ENCODE data around the gene MYL2. TPM values are rescaled to one million over a fixed set of nuclear protein-coding genes. Genes with fewer than 3 reads are reported as not detected.

The MYL2 gene
- total RNA-seq, 1 experiment from 2014 or later = 0.39 TPM

DNA sequence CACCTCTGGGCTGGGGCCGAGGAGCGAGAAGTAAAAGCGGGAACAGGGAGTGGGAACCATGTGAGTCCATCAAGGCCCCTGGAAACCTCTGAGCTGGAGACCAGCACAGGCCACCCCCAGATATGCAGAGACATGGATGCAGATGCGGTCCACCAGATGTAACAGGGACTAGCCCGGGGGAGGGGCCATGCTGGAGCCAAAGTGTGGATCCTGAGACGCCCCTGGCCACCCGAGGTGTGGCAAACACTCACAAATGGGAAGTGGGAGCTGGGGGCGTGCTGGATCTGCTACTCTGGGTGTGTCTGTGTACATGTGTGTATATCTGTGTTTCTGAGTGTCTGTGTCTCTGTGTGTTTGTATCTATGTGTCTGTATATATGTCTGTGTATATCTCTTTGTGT, 12.8 kb downstream of the MYL2 start:
- ATAC-seq (no peak), DNase-seq (ENCODE audit: low read depth, low spot score) (no peak)
- Histone ChIP-seq H3K9ac (ENCODE audit: low read length) (no peak overlapping the region), H3K4me3 (replicated peaks in 1 of 2; ENCODE audit: low read depth in 1 of 2, low read length in 2 of 2) (no peak overlapping the region), H3K9me3 (ENCODE audit: control insufficient read depth in 1 of 2, insufficient read depth in 1 of 2, low read depth in 1 of 2, low read length in 2 of 2) (no peaks in the 10 kb centered on the region), H3K4me2 (ENCODE audit: low read length) (no peak overlapping the region), H3K4me1 (ENCODE audit: control insufficient read depth in 1 of 2, insufficient read depth in 2 of 2, low read length in 2 of 2) (peaks cover 0 to 4% of the 10 kb centered on the region in 2 experiments; a peak in 1 of 4 replicates), H2AFZ (ENCODE audit: low read depth, low read length, poor library complexity, severe bottlenecking) (no peak overlapping the region), H3K36me3 (ENCODE audit: control insufficient read depth in 1 of 2, insufficient read depth in 2 of 2, low read length in 2 of 2) (no peaks in the 10 kb centered on the region), H3K79me2 (ENCODE audit: insufficient read depth, low read length) (no peaks in the 10 kb centered on the region), H3K27me3 (ENCODE audit: insufficient read depth, low read length) (no peaks in the 10 kb centered on the region), H3K9me2 (ENCODE audit: insufficient read depth) (no peaks in the 10 kb centered on the region), H3K27ac (ENCODE audit: low read depth, low read length) (no peak overlapping the region), H4K20me1 (ENCODE audit: insufficient read depth) (no peaks in the 10 kb centered on the region)
- BruUV-seq (replicated peaks) = no TSS peak
- RAD21 ChIA-PET (ENCODE audit: low non-redundant PET in 1 of 2, low total read pairs in 2 of 2, uncharacterized antibody in 2 of 2, unreplicated experiment in 2 of 2) = no interaction called here
- TF ChIP-seq RAD21 (IDR thresholded peaks at IDR 0.05; ENCODE audit: low read depth) (no peak), POLR2AphosphoS5 (IDR thresholded peaks at IDR 0.05; ENCODE audit: low read depth, low read length) (no peak), POLR2A (IDR thresholded peaks at IDR 0.05; ENCODE audit: borderline replicate concordance, extremely low read depth, insufficient read depth, insufficient read length) (no peak)
- CTCF ChIA-PET = no interaction called here
- POLR2A ChIA-PET = no interaction called here
- intact Hi-C loops (cut with micrococcal nuclease) = no loop called here

DNA sequence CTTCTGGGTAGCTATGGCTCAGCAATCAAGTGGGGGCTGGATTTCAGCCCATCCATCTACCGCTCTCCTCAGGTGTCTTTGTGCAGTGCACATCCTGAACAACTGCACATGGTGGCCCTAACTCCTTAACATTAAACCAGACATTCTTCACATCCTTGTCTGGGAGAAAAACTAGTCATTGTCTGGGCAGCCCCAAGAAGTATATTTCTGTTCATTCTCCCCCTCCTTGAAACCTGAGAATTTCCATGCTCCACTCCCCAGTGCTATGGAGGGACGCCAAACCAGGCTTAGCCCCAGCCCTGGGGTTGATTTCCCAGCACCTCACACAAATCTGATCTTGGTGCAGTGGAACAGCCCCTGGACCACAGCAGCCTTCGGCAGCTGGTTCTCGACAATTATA, 13.4 kb downstream of the MYL2 start:
- Histone ChIP-seq H2AFZ (ENCODE audit: low read depth, low read length, poor library complexity, severe bottlenecking) (no peak overlapping the region), H3K36me3 (ENCODE audit: control insufficient read depth in 1 of 2, insufficient read depth in 2 of 2, low read length in 2 of 2) (no peaks in the 10 kb centered on the region), H3K27ac (ENCODE audit: low read depth, low read length) (no peak overlapping the region), H3K27me3 (ENCODE audit: insufficient read depth, low read length) (no peaks in the 10 kb centered on the region), H3K79me2 (ENCODE audit: insufficient read depth, low read length) (no peaks in the 10 kb centered on the region), H3K4me1 (ENCODE audit: control insufficient read depth in 1 of 2, insufficient read depth in 2 of 2, low read length in 2 of 2) (peaks cover 0 to 4% of the 10 kb centered on the region in 2 experiments; a peak in 1 of 4 replicates), H3K9ac (ENCODE audit: low read length) (no peak overlapping the region), H3K4me3 (replicated peaks in 1 of 2; ENCODE audit: low read depth in 1 of 2, low read length in 2 of 2) (no peak overlapping the region), H4K20me1 (ENCODE audit: insufficient read depth) (no peaks in the 10 kb centered on the region), H3K4me2 (ENCODE audit: low read length) (no peak overlapping the region), H3K9me2 (ENCODE audit: insufficient read depth) (no peaks in the 10 kb centered on the region), H3K9me3 (ENCODE audit: control insufficient read depth in 1 of 2, insufficient read depth in 1 of 2, low read depth in 1 of 2, low read length in 2 of 2) (no peaks in the 10 kb centered on the region)
- intact Hi-C loops (cut with micrococcal nuclease) = no loop called here
- ChIA-PET POLR2A (no interaction called here), RAD21 (ENCODE audit: low non-redundant PET in 1 of 2, low total read pairs in 2 of 2, uncharacterized antibody in 2 of 2, unreplicated experiment in 2 of 2) (no interaction called here), CTCF (interaction anchor here (0.8 kb wide), 1 partner anchor 12 kb away, joined by 3 read pairs; no protein-coding TSS in a partner anchor)
- DNase-seq (ENCODE audit: low read depth, low spot score) (no peak), ATAC-seq (peak; percentile 20; the same call in 1 of the 2 replicates)
- no peak for TF ChIP-seq CEBPB (IDR thresholded peaks at IDR 0.05; ENCODE audit: low read depth)
- TF ChIP-seq, protein P1, sequence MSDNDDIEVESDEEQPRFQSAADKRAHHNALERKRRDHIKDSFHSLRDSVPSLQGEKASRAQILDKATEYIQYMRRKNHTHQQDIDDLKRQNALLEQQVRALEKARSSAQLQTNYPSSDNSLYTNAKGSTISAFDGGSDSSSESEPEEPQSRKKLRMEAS (IDR thresholded peaks at IDR 0.05) = no peak
- no peak for TF ChIP-seq SIN3A (IDR thresholded peaks at IDR 0.05; ENCODE audit: low read depth)
- TF ChIP-seq, protein P2, sequence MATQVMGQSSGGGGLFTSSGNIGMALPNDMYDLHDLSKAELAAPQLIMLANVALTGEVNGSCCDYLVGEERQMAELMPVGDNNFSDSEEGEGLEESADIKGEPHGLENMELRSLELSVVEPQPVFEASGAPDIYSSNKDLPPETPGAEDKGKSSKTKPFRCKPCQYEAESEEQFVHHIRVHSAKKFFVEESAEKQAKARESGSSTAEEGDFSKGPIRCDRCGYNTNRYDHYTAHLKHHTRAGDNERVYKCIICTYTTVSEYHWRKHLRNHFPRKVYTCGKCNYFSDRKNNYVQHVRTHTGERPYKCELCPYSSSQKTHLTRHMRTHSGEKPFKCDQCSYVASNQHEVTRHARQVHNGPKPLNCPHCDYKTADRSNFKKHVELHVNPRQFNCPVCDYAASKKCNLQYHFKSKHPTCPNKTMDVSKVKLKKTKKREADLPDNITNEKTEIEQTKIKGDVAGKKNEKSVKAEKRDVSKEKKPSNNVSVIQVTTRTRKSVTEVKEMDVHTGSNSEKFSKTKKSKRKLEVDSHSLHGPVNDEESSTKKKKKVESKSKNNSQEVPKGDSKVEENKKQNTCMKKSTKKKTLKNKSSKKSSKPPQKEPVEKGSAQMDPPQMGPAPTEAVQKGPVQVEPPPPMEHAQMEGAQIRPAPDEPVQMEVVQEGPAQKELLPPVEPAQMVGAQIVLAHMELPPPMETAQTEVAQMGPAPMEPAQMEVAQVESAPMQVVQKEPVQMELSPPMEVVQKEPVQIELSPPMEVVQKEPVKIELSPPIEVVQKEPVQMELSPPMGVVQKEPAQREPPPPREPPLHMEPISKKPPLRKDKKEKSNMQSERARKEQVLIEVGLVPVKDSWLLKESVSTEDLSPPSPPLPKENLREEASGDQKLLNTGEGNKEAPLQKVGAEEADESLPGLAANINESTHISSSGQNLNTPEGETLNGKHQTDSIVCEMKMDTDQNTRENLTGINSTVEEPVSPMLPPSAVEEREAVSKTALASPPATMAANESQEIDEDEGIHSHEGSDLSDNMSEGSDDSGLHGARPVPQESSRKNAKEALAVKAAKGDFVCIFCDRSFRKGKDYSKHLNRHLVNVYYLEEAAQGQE (IDR thresholded peaks at IDR 0.05; ENCODE audit: low read depth) = no peak
- BruUV-seq (replicated peaks) = no TSS peak
